RWPE1 (cell line): ENCODE data around the gene PHPT1.

Source experiments
- CTCF ChIA-PET: fragments of 350-600 bp; sonication (Branson Sonifier 250); formaldehyde crosslinking; extraction: SDS; loops from one replicate; lab custom pipeline; 2021; lab: Yijun Ruan, JAX
- POLR2A ChIA-PET: fragments of 400-600 bp; formaldehyde crosslinking; extraction: SDS; loops from one replicate; lab custom pipeline; 2020; ENCODE audit warnings: antibody characterized with exemption; ENCODE audit not compliant: low non-redundant PET; lab: Yijun Ruan, JAX
- DNase-seq: peaks from one replicate; pipeline ENCODE4 v3.0.0; 2012; ENCODE audit warnings: low spot score
- H3K27ac ChIP-seq: fragments of 450-650 bp; 2 replicates; pipeline ENCODE4 v1.5.1; 2017
- TF ChIP-seq, protein P1 (sequence below): fragments of 450-650 bp; conservative IDR thresholded peaks from 2 replicates; pipeline ENCODE4 v1.5.1; 2017; ENCODE audit warnings: low read depth, mild to moderate bottlenecking

PHPT1 gene

GRCh38 chr9:136826703-136827582 is 22.3 kb upstream of the PHPT1 start:
- POLR2A ChIA-PET, result interaction anchor here (0.6 kb wide), 1 partner anchor 232 kb away, joined by 3 read pairs; no protein-coding TSS in a partner anchor
- H3K27ac ChIP-seq, result peak overlapping the region; percentile 8; the same call in 1 of the 2 replicates
- CTCF ChIA-PET, result interaction anchor here (0.6 to 1.0 kb wide), 3 partner anchors 15 to 222 kb away, joined by 3 read pairs; no protein-coding TSS in a partner anchor
- DNase-seq, result no peak
- TF ChIP-seq, protein P1, sequence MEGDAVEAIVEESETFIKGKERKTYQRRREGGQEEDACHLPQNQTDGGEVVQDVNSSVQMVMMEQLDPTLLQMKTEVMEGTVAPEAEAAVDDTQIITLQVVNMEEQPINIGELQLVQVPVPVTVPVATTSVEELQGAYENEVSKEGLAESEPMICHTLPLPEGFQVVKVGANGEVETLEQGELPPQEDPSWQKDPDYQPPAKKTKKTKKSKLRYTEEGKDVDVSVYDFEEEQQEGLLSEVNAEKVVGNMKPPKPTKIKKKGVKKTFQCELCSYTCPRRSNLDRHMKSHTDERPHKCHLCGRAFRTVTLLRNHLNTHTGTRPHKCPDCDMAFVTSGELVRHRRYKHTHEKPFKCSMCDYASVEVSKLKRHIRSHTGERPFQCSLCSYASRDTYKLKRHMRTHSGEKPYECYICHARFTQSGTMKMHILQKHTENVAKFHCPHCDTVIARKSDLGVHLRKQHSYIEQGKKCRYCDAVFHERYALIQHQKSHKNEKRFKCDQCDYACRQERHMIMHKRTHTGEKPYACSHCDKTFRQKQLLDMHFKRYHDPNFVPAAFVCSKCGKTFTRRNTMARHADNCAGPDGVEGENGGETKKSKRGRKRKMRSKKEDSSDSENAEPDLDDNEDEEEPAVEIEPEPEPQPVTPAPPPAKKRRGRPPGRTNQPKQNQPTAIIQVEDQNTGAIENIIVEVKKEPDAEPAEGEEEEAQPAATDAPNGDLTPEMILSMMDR, result no peak

GRCh38 chr9:136827794-136828473 is 21.3 kb upstream of the PHPT1 start:
- ChIA-PET POLR2A (no interaction called here), CTCF (no interaction called here)
- TF ChIP-seq, protein P1, result no peak
- DNase-seq, result no peak
- H3K27ac ChIP-seq, result peak overlapping the region; percentile 8; the same call in 1 of the 2 replicates

DNA sequence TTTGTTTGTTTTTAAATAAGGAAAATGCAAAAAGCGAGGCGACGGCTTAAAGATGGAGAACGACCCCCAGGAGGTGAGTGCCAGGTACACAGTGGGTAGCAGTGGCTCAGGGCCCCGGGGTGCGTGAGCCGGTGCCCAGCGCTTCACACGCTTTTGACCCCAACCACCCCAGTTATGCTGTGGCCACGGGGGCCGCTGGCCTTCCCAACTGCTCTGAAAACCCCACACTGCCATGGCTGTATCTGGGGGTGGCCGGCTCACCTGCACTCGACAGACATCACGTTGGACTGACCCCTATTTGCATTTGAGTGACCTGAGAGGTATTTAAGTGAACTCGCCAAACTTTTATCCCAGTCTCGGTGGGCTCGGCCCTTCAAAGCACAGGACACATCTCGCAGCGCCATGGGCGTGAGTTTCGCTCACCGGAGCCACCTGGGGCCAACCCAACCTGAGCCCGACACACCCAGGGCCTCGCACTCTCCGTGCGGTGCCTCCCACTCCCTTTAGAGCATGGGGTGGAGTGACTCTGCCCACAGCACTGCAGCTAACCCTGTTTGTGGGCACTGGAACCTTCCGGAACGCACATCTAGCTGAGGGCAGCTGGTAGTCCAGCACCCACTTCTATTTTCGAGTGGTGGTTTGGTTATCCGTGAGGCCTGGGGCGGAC is 20.6 kb upstream of the PHPT1 start:
- peak overlapping the region; percentile 8 for H3K27ac ChIP-seq
- POLR2A ChIA-PET, result no interaction called here
- CTCF ChIA-PET, result no interaction called here
- DNase-seq, result no peak
- TF ChIP-seq, protein P1, result no peak

DNA sequence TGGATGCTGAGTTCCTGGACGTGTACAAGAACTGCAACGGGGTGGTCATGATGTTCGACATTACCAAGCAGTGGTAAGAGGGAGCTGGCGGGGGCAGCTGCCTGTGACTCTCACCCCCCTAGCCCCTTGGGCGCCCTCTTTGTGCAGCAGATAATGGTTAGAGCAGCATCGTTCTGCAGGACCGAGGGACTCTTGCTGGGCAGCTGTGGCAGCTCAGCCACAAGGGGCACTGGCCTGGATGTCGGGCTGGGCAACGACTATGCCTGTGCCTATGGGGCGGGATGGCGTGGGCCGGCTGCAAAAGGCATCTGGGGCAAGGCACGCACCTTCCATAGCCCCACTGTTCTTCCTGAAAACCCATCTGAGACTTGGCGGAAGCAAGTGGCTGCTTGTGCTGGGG is 19.8 kb upstream of the PHPT1 start:
- H3K27ac ChIP-seq, result peak overlapping the region; percentile 8; the same call in 1 of the 2 replicates
- TF ChIP-seq, protein P1, result no peak
- ChIA-PET POLR2A (no interaction called here), CTCF (interaction anchor here (1.0 kb wide), 1 partner anchor 115 kb away, joined by 3 read pairs; the partner anchor contains the start of gene FBXW5)
- DNase-seq, result no peak

DNA sequence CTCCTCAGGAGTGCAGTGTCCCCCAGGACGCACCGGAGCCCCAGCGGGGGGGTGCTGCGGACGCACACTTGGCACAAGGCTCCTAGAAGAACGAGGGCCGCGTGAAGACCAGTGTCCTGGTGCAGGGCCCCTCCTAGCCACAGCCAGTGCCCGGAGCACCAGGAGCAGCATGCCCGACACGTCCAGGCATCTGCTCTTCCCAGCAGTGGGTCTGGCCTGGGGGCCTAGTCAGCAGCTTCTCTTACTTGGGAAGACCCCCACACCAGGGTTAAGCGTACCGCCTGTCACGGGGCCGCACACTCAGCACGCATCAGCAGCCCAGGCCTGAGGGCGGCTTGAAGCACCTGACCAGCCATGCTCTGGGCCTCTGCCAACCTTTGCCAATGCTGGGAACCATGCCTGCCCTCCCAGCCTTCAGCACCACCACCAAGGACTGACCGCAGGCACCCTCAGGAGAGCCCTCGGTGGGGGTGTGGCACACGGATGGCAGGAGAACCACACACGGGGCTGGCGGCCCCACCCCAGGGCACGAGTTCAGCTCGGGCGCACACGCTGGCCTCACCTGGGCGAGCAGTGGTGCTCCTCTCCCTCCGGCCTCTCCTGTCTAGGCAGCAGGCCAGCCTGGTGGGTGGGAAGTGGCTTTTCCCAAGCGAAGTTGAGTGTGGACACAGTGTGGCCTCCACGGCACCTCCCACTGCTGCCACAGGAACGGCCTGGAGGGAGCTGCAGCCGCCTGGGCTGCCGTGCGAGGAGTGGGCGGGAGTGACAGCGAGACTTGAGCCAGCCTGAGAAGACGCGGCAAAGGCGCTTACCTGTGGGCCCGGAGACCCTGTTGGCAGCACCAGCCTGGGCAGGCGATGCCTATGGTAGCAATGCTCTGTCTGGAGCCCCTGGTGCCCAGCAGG is 19.0 kb upstream of the PHPT1 start:
- CTCF ChIA-PET, result interaction anchor here (1.0 kb wide), 1 partner anchor 114 kb away, joined by 3 read pairs; the partner anchor contains the start of gene FBXW5
- peak overlapping the region; percentile 3; the same call in 1 of the 2 replicates for H3K27ac ChIP-seq
- TF ChIP-seq, protein P1, result no peak
- DNase-seq, result no peak
- POLR2A ChIA-PET, result no interaction called here
